PFSK-1 (cell line): Measurements from ENCODE around the gene BCO1.

Source experiments
- FOXP2 ChIP-seq: optimal IDR thresholded peaks from 2 replicates; pipeline ENCODE3; 2011; ENCODE audit warnings: borderline replicate concordance, control low read depth, inconsistent platforms; ENCODE audit not compliant: insufficient read depth; ENCODE audit errors: extremely low read length, extremely low read depth
- POLR2AphosphoS5 ChIP-seq: IDR thresholded peaks from 2 replicates; pipeline ENCODE4 v1.6.1; 2012; ENCODE audit warnings: low read depth, mild to moderate bottlenecking, control low read depth, low read length, moderate library complexity
- REST ChIP-seq, 2 experiments: IDR thresholded peaks; 2 replicates each; pipeline versions ENCODE4 v1.6.1 to v1.8.0; 2011 to 2012; ENCODE audit warnings: low read depth in 2 of 2, low read length in 2 of 2, control low read depth in 1 of 2, inconsistent platforms in 1 of 2, mild to moderate bottlenecking in 1 of 2, moderate library complexity in 1 of 2; ENCODE audit not compliant: insufficient read depth in 1 of 2
- SIN3A ChIP-seq: IDR thresholded peaks from 2 replicates; pipeline ENCODE4 v1.6.1; 2012; ENCODE audit warnings: mild to moderate bottlenecking, low read length, moderate library complexity, borderline replicate concordance; ENCODE audit not compliant: insufficient read depth
- TAF1 ChIP-seq: IDR thresholded peaks from 2 replicates; pipeline ENCODE4 v1.6.1; 2012; ENCODE audit warnings: low read length, control low read depth, borderline replicate concordance; ENCODE audit not compliant: insufficient read depth

- TF ChIP-seq POLR2AphosphoS5 (no peak), SIN3A (no peak), REST (IDR thresholded peaks at IDR 0.05; ENCODE audit: insufficient read depth in 1 of 2, low read depth in 2 of 2, low read length in 2 of 2) (no peak), FOXP2 (no peak), TAF1 (no peak)
Measured at GRCh38 chr16:81313701-81314602, 75.5 kb downstream of the BCO1 start.
